OCI-LY3 (cell line): ENCODE results near the gene C3orf52.

Experiments used
- CTCF ChIP-seq: fragments of 200-600, 300-600 bp; sonication (generic); IDR thresholded peaks from 2 replicates; pipeline ENCODE4 v1.5.1; 2014; ENCODE audit warnings: antibody characterized with exemption, low read length, low read depth
- EZH2phosphoT487 ChIP-seq: fragments of 200-600 bp; shearing (Covaris generic); IDR thresholded peaks from 2 replicates; pipeline ENCODE4 v1.6.1; 2018; ENCODE audit warnings: antibody characterized with exemption, mixed run types, low read depth

GRCh38 chr3:112130638-112130993 lies 44.4 kb downstream of the C3orf52 start:
- no peak for TF ChIP-seq CTCF
- no peak for TF ChIP-seq EZH2phosphoT487
